ENCODE measurements around the gene KLRC4. TPM values are rescaled to one million over a fixed set of nuclear protein-coding genes. Genes with fewer than 3 reads are reported as not detected.
A peak's percentile ranks its signal among the peaks of the same experiment; 100 is the strongest.

KLRC4 gene
- total and polyA plus RNA-seq, 10 of the 15 experiments (the other 5 are each of a cell fraction or from before 2014, with no cell fraction given): 0.07 to 0.34 TPM; not detected in 8

DNA sequence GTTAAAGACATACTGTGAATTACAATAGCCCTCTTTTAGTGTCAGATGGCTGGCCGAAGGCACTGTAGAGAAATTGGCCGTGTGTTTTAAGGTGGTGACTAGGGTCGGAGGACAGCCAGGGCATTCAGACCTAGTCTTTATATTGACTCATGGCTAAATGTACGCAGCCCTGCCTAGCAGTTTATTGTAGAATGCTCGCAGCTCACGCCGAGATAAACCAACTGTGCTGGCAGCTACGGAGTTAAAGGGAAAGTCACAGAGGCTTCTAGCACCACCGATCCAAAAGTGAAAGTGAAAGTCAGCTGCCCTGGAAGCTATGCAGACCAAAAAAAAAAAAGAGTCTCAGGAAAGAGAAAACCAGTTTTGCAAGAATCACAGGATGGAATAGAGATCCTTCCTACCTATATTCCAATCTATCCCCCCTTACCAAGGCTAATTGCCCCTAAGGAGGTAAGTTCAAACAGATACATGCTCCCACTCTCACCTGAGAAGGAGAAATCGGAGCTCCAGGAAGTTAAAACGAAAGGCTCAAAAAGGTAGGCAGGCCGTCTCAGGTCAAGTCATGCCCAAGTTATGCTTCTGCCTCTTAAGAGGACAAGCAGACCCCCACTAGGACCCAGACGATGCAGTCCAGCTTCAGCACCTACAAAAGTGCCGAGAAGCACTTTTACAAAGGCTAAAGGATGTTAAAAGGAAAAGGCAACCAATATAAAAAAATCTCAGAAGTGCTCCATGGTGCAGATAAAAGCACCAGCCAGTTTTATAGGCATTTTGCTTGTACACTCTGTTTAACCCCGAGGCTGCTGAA is 44.5 kb downstream of the KLRC4 start (continued):
- TF ChIP-seq NR2F1 (conservative IDR thresholded peaks at IDR 0.05): no peak
- no peak for TF ChIP-seq YY1 (IDR thresholded peaks at IDR 0.05; ENCODE audit: low read depth, low read length)
- 0 out of 2 replicates have a peak, but pooled peaks have one; percentile 20 for TF ChIP-seq TAF1 (IDR thresholded peaks at IDR 0.05; ENCODE audit: borderline replicate concordance, low read depth, low read length)
- TF ChIP-seq KDM1A (IDR thresholded peaks at IDR 0.05; ENCODE audit: borderline replicate concordance): no peak
- no peak for TF ChIP-seq IRF4 (IDR thresholded peaks at IDR 0.05; ENCODE audit: low read depth, low read length)
- TF ChIP-seq SMAD5 (IDR thresholded peaks at IDR 0.05; ENCODE audit: low read depth): no peak
- TF ChIP-seq, protein P1, sequence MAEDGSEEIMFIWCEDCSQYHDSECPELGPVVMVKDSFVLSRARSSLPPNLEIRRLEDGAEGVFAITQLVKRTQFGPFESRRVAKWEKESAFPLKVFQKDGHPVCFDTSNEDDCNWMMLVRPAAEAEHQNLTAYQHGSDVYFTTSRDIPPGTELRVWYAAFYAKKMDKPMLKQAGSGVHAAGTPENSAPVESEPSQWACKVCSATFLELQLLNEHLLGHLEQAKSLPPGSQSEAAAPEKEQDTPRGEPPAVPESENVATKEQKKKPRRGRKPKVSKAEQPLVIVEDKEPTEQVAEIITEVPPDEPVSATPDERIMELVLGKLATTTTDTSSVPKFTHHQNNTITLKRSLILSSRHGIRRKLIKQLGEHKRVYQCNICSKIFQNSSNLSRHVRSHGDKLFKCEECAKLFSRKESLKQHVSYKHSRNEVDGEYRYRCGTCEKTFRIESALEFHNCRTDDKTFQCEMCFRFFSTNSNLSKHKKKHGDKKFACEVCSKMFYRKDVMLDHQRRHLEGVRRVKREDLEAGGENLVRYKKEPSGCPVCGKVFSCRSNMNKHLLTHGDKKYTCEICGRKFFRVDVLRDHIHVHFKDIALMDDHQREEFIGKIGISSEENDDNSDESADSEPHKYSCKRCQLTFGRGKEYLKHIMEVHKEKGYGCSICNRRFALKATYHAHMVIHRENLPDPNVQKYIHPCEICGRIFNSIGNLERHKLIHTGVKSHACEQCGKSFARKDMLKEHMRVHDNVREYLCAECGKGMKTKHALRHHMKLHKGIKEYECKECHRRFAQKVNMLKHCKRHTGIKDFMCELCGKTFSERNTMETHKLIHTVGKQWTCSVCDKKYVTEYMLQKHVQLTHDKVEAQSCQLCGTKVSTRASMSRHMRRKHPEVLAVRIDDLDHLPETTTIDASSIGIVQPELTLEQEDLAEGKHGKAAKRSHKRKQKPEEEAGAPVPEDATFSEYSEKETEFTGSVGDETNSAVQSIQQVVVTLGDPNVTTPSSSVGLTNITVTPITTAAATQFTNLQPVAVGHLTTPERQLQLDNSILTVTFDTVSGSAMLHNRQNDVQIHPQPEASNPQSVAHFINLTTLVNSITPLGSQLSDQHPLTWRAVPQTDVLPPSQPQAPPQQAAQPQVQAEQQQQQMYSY (CRISPR knock-in tag; IDR thresholded peaks at IDR 0.05): no peak
- TF ChIP-seq ZSCAN29 (IDR thresholded peaks at IDR 0.05): no peak
- TF ChIP-seq FOXK2 (IDR thresholded peaks at IDR 0.05): no peak
- TF ChIP-seq CREB1 (IDR thresholded peaks at IDR 0.05; ENCODE audit: low read depth): no peak
- no peak for TF ChIP-seq ZNF24 (IDR thresholded peaks at IDR 0.05)
- no peak for TF ChIP-seq RB1 (IDR thresholded peaks at IDR 0.05; ENCODE audit: borderline replicate concordance)
- TF ChIP-seq NBN (IDR thresholded peaks at IDR 0.05): no peak; the same call in 1 of the 2 replicates
- TF ChIP-seq HDAC2 (IDR thresholded peaks at IDR 0.05): no peak
- TF ChIP-seq CBX5 (IDR thresholded peaks at IDR 0.05; ENCODE audit: low read depth): no peak
- no peak for TF ChIP-seq SREBF2 (IDR thresholded peaks at IDR 0.05; ENCODE audit: low read length)
- TF ChIP-seq CHD1 (IDR thresholded peaks at IDR 0.05; ENCODE audit: low read depth, low read length): no peak; the same call in 1 of the 2 replicates
- TF ChIP-seq SUPT20H (IDR thresholded peaks at IDR 0.05; ENCODE audit: borderline replicate concordance, control insufficient read depth, low read depth, low read length): no peak
- no peak for TF ChIP-seq HSF1 (IDR thresholded peaks at IDR 0.05; ENCODE audit: low read depth, low read length)
- TF ChIP-seq ZNF592 (IDR thresholded peaks at IDR 0.05): no peak
